HG03103 (cell line): ENCODE measurements around the gene CITED4.
"Not testable (repeated sequence)": the region's sequence is repeated elsewhere in the genome, so short reads cannot be mapped to it uniquely, and the experiment has no call there.

Source experiments
- ATAC-seq: cut with Tn5 transposase; IDR thresholded peaks from one replicate; pipeline ENCODE4 v1.9.1; 2021; ENCODE audit warnings: low read depth; ENCODE audit not compliant: unreplicated experiment

CITED4 gene

GRCh38 chr1:40862008-40862863 lies at the start of gene CITED4:
Gene CITED4, minus strand, starts transcription at chr1:40862363. Its CDS starts 236 bp downstream, at chr1:40862127.
- peak; percentile 87 for ATAC-seq

GRCh38 chr1:40911105-40911504 lies 48.9 kb upstream of the CITED4 start:
- no peak for ATAC-seq

GRCh38 chr1:40909281-40909680 lies 47.1 kb upstream of the CITED4 start:
- no peak for ATAC-seq

GRCh38 chr1:40908350-40908749 lies 46.2 kb upstream of the CITED4 start:
- no peak for ATAC-seq

GRCh38 chr1:40907899-40908298 lies 45.7 kb upstream of the CITED4 start:
- no peak for ATAC-seq

- no peak for ATAC-seq
Observed at GRCh38 chr1:40906781-40907400, 44.7 kb upstream of the CITED4 start.

- ATAC-seq = no peak
Observed at GRCh38 chr1:40905061-40905460, 42.9 kb upstream of the CITED4 start.

- no peak for ATAC-seq
Observed at GRCh38 chr1:40903106-40903505, 40.9 kb upstream of the CITED4 start.

- ATAC-seq = no peak
Observed at GRCh38 chr1:40901886-40902852, 40.0 kb upstream of the CITED4 start.

- ATAC-seq = no peak
Observed at GRCh38 chr1:40899230-40899870, 37.2 kb upstream of the CITED4 start.

GRCh38 chr1:40898431-40898901 lies 36.3 kb upstream of the CITED4 start:
- ATAC-seq = no peak

GRCh38 chr1:40897513-40897912 lies 35.4 kb upstream of the CITED4 start:
- no peak for ATAC-seq

GRCh38 chr1:40896482-40896881 lies 34.3 kb upstream of the CITED4 start:
- no peak for ATAC-seq

- no peak for ATAC-seq
Observed at GRCh38 chr1:40895601-40896000, 33.4 kb upstream of the CITED4 start.

GRCh38 chr1:40894858-40895257 lies 32.7 kb upstream of the CITED4 start:
- not testable (repeated sequence) for ATAC-seq

GRCh38 chr1:40894455-40894854 lies 32.3 kb upstream of the CITED4 start:
- no peak for ATAC-seq

- no peak for ATAC-seq
Observed at GRCh38 chr1:40893946-40894345, 31.8 kb upstream of the CITED4 start.

- ATAC-seq = no peak
Observed at GRCh38 chr1:40892354-40892753, 30.2 kb upstream of the CITED4 start.

- no peak for ATAC-seq
Observed at GRCh38 chr1:40890771-40891170, 28.6 kb upstream of the CITED4 start.

GRCh38 chr1:40887652-40888051 lies 25.5 kb upstream of the CITED4 start:
- ATAC-seq = no peak
